OCI-LY7 (cell line): ENCODE measurements around the gene SLC9A2.

ENCODE experiments used
- CTCF ChIP-seq: fragments of 200-600 bp; sonication (generic); conservative IDR thresholded peaks from 2 replicates; pipeline ENCODE4 v1.5.1; 2014; ENCODE audit warnings: mild to moderate bottlenecking, antibody characterized with exemption, low read length, moderate library complexity, mixed read lengths
- EZH2phosphoT487 ChIP-seq: fragments of 200-600 bp; sonication (generic); IDR thresholded peaks from 2 replicates; pipeline ENCODE4 v1.6.1; 2018; ENCODE audit warnings: low read depth, borderline replicate concordance, mild to moderate bottlenecking, mixed run types, antibody characterized with exemption, low read length, moderate library complexity, mixed read lengths

- TF ChIP-seq CTCF = no peak
- TF ChIP-seq EZH2phosphoT487 = no peak
These were observed 55.0 kb downstream of the SLC9A2 start for GRCh38 chr2:102674370-102674769.
